GM12878 (cell line): ENCODE measurements around the gene RCE1.

ENCODE experiments used
- EGR1 ChIP-seq, 2 experiments: IDR thresholded peaks; 1 replicate in 1 of 2; 2 replicates in 1 of 2; pipeline ENCODE4 v1.6.1; 2011 to 2012; ENCODE audit warnings: low read depth in 2 of 2, low read length in 2 of 2, borderline replicate concordance in 1 of 2, mild to moderate bottlenecking in 1 of 2, moderate library complexity in 1 of 2
- POLR2A ChIP-seq: IDR thresholded peaks from 2 replicates; pipeline ENCODE4 v1.6.1; 2011; ENCODE audit warnings: low read depth, mild to moderate bottlenecking, low read length
- ZNF384 ChIP-seq: IDR thresholded peaks from 2 replicates; pipeline ENCODE4 v1.6.1; 2012; ENCODE audit warnings: low read depth, mild to moderate bottlenecking, low read length, improper control_type of control experiment, borderline replicate concordance

- no peak for TF ChIP-seq ZNF384
- TF ChIP-seq POLR2A: no peak
- TF ChIP-seq EGR1 (IDR thresholded peaks at IDR 0.05; ENCODE audit: borderline replicate concordance in 1 of 2, low read depth in 2 of 2, low read length in 2 of 2): no peak
These were observed 36.3 kb downstream of the RCE1 start for GRCh38 chr11:66879583-66879982.
